Neutrophil (primary cell): ENCODE measurements around the gene FGF5.

Experiments
- H3K27ac ChIP-seq: fragments of 200-600 bp; sonication (generic); 2 replicates; pipeline ENCODE4 v1.5.1; 2016; ENCODE audit warnings: mild to moderate bottlenecking, moderate library complexity
- H3K27me3 ChIP-seq: fragments of 200-600 bp; sonication (generic); 2 replicates; pipeline ENCODE4 v1.6.0; 2016; ENCODE audit warnings: mild to moderate bottlenecking
- H3K36me3 ChIP-seq: fragments of 200-600 bp; sonication (generic); 2 replicates; pipeline ENCODE4 v1.5.1; 2017
- H3K4me1 ChIP-seq, 2 experiments: fragments of 200-600 bp in 1 of 2; sonication (generic) in 1 of 2; 1 replicate in 1 of 2; 2 replicates in 1 of 2; pipeline versions ENCODE4 v1.5.1 to v1.6.1; 2013 to 2016; ENCODE audit warnings: low read depth in 1 of 2, low read length in 1 of 2, mild to moderate bottlenecking in 1 of 2, moderate library complexity in 1 of 2; ENCODE audit not compliant: control insufficient read depth in 1 of 2, insufficient read depth in 1 of 2
- H3K4me3 ChIP-seq, 2 experiments: fragments of 200-600 bp in 1 of 2; sonication (generic) in 1 of 2; 1 replicate in 1 of 2; 2 replicates in 1 of 2; pipeline ENCODE4 v1.5.1; 2013 to 2016; ENCODE audit warnings: low read depth in 1 of 2, low read length in 1 of 2, mild to moderate bottlenecking in 1 of 2, moderate library complexity in 1 of 2
- H3K9me3 ChIP-seq: fragments of 200-600 bp; sonication (generic); 2 replicates; pipeline ENCODE4 v1.5.1; 2016
- TF ChIP-seq, protein P1 (sequence below): fragments of 200-600 bp; sonication (generic); IDR thresholded peaks from 2 replicates; pipeline ENCODE4 v1.5.1; 2016; ENCODE audit warnings: antibody characterized with exemption

The FGF5 gene

DNA sequence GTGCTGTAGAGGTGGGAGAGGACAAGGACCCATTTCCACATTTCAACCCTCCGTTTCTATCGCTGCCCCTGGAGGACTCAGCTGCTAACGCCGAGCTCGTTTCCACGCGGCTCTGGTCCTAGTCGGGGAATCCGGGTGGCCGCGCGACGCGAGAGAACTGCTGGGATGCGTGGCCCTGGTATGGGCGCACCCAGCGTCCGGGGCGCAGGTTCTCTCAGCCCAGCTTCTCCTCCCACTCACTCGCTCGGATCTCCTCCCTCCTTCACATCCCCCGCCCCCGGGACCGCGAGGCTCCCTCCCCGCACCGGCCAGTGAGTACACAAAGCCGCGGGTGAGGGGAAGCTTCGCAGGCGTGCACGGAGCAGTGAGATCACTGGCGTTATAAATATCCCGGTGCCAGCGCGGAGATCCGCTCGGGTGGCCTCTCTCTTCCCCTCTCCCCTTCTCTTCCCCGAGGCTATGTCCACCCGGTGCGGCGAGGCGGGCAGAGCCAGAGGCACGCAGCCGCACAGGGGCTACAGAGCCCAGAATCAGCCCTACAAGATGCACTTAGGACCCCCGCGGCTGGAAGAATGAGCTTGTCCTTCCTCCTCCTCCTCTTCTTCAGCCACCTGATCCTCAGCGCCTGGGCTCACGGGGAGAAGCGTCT lies at the start of gene FGF5:
Gene FGF5, plus strand, starts transcription at position 412 of the 649 bp plus-strand sequence. Its CDS starts 161 bp downstream, at position 573.
- H3K4me1 ChIP-seq: peaks cover 12 to 16% of the 10 kb centered on the region in 2 experiments
- no peak within 1 kb of the TSS for H3K4me3 ChIP-seq
- H3K27me3 ChIP-seq: peaks cover 100% of the 10 kb centered on the region
- TF ChIP-seq, protein P1, sequence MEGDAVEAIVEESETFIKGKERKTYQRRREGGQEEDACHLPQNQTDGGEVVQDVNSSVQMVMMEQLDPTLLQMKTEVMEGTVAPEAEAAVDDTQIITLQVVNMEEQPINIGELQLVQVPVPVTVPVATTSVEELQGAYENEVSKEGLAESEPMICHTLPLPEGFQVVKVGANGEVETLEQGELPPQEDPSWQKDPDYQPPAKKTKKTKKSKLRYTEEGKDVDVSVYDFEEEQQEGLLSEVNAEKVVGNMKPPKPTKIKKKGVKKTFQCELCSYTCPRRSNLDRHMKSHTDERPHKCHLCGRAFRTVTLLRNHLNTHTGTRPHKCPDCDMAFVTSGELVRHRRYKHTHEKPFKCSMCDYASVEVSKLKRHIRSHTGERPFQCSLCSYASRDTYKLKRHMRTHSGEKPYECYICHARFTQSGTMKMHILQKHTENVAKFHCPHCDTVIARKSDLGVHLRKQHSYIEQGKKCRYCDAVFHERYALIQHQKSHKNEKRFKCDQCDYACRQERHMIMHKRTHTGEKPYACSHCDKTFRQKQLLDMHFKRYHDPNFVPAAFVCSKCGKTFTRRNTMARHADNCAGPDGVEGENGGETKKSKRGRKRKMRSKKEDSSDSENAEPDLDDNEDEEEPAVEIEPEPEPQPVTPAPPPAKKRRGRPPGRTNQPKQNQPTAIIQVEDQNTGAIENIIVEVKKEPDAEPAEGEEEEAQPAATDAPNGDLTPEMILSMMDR: no peak
- H3K36me3 ChIP-seq: no peaks in the 10 kb centered on the region
- no peak within 1 kb of the TSS for H3K27ac ChIP-seq
- no peaks in the 10 kb centered on the region for H3K9me3 ChIP-seq

DNA sequence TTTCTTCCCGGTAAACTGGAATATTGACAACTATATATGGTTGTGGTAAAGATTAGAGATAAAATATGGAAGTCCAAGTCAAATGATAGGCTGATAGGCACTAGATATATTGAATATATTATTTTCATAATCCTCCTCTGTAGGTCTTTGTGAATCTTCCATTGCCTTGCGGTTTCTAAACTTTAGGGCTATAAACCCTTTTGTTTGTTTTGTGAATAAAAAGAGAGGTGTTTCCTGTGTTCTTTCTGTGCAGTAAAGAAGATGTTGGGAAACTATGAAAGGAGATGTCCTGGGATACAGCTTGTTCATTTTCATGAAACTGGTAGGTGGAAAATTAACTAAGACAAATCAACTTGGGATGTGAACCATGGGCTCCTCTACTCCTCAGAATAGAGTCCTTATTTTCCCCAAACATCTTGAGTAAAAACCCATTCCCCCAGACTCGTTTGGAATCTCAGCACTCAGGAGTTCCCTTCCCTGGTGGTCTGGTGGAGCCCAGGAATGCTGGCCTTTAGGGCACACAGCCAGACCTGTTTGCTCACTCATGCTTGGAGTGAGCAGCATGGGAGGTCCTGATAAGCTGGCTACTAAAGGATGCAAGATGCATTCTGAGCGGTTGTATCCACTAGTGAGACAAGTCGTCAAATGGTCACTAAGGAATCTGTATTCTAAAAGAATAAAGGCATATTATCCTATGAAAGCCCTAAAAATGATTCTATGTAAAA lies 47.0 kb upstream of the FGF5 start:
- Histone ChIP-seq H3K4me1 (peaks cover 9 to 14% of the 10 kb centered on the region in 2 experiments), H3K4me3 (no peak overlapping the region), H3K36me3 (no peaks in the 10 kb centered on the region), H3K27me3 (peaks cover 36% of the 10 kb centered on the region), H3K9me3 (no peaks in the 10 kb centered on the region), H3K27ac (no peak overlapping the region)
- TF ChIP-seq, protein P1: no peak

DNA sequence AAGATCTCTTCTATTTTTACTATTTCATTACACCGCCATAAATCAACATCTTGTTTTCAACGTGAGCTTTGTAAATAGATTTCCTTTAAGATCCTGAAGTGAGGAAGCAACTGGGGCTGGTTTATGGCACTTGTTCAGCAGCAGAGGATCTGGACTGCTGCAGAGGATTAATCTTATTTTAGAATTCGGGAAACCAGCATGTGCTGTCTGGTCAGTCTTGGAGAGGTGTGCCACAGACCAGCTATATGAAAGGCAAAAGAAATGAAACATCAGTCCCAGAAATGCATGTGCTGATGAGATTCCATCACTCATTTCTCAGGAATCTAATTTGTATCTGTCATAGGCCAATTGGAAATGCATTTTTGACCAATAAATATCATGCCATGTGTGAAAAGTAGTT lies 45.8 kb upstream of the FGF5 start:
- Histone ChIP-seq H3K27me3 (peaks cover 32% of the 10 kb centered on the region), H3K36me3 (no peaks in the 10 kb centered on the region), H3K9me3 (no peaks in the 10 kb centered on the region)

DNA sequence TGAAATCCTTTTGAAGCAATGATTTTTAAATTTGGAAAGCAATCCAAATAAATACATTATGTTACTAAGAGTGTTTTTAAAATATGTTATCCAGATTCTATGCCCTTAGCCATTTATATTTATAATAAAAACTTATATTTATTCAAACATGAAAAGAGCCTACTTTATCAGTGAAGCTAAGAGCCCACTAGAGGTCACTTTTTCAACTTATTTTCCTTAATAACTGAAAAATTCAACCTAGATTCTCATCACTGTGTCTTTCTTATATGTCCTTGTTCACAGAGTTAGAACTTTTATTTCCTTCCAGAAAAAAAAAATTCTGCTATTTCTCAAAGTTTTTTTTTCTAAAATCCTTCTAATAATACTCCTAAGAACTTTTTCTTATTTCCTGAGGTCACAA lies 45.3 kb upstream of the FGF5 start:
- Histone ChIP-seq H3K36me3 (no peaks in the 10 kb centered on the region), H3K27me3 (peaks cover 32% of the 10 kb centered on the region), H3K4me3 (no peak overlapping the region), H3K9me3 (no peaks in the 10 kb centered on the region), H3K4me1 (peaks cover 4 to 5% of the 10 kb centered on the region in 2 experiments), H3K27ac (no peak overlapping the region)
- TF ChIP-seq, protein P1: no peak

More for the DNA sequence above, 45.8 kb upstream of the FGF5 start:
- Histone ChIP-seq H3K4me1 (peaks cover 9 to 10% of the 10 kb centered on the region in 2 experiments), H3K27ac (no peak overlapping the region), H3K4me3 (no peak overlapping the region)
- TF ChIP-seq, protein P1: no peak

DNA sequence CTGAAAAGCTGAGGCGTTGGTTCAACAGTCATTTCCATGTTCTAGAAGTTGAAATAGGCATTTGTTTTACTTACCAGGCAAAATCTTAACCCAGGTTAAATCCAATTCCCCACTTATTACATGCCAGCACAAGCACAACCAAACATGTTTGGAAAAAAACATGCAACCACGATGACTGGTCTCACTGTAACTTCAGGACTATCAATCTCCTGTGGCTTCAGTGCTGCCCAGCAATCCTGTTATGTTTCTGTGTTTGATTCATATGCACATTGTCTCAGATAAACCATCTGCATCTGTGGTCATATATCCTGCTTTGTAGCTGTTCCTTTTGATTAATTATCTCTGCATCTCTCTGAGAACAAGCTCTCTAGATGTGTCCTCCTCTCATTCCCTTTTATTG lies 40.9 kb upstream of the FGF5 start:
- no peaks in the 10 kb centered on the region for H3K9me3 ChIP-seq
- H3K27me3 ChIP-seq: peaks cover 4% of the 10 kb centered on the region
- TF ChIP-seq, protein P1: no peak
- no peak overlapping the region for H3K27ac ChIP-seq
- no peak overlapping the region for H3K4me3 ChIP-seq
- no peaks in the 10 kb centered on the region for H3K36me3 ChIP-seq
- no peaks in the 10 kb centered on the region for H3K4me1 ChIP-seq
